Activated T-helper 1 cell treated with anti-CD3 and anti-CD28 coated beads, Interleukin-2, amount 50 U/mL, for 16 hours (primary cell): ENCODE data around the gene DOCK1.

Experiments used
- DNase-seq, 2 donors: peaks; one replicate each; pipeline ENCODE4 v3.0.0-alpha.2; 2020; ENCODE audit warnings: low read depth in 1 of 2, low spot score in 1 of 2

Gene DOCK1

DNA sequence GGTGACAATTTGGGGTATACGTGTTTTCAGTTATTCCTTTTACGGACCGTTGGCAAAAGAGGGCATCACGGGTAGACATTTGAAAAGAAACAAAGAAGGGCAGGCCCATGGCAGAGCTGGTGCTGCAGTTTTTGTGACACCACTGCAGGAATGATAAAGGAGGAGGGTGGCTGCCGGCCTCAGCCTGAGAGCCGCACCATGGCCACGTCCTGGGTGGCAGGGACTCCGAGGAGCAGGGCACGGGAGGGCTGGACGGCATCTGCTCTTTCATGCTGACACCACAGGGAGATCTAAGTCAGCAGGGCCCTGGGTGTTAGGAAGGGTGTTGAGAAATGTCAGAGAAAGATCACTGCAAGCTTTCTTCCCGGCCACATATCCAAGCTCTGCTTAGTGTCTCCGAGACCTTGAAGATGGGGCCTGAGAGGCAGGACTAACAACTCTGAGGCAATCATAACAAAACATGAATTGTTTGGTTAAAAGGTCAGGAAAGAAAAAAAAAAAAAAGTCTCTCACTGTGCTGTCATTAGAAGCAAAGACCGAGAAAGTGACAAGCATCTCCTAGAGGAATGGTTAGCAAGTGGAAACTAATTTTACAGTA, 254.5 kb downstream of the DOCK1 start:
- DNase-seq: no peak

DNA sequence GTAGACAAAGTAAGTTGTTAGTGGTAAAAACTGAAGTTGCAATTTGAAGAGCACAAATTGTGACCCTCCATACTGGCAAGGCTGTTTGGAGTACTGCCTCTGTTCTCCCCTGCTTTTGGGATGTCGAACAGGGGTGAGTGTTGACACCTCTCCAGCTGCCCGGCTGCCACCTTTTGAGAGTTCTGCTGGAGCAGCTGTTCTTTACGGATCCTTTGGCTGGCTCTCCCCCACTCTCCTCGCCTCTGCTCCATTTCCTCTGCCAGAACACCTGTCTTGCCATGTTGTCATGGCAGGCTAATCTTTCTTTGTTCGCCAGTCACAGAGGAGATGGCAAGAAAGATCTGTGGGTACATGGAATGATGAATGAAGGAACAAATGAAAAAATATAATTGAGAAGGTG, 256.3 kb downstream of the DOCK1 start:
- DNase-seq: no peak

DNA sequence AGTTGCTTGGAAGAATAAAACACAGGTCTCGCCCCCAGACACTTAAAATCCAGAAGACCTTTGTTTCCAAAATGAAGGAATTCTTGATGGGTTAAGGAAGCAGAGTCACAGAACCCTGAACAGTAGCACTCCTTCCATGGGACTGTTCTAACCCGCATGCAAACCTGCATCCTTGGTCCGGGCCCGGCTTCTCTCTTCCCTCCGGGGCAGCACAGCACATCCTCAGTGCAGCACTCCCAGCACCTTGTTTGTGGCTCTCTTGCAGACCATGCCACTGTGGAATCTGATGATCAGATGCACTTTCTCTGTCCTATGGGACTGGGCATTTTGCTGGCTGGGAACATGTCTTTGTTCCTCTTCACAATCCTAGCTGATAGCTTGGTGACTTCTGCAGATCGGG, 257.6 kb downstream of the DOCK1 start:
- DNase-seq: no peak

DNA sequence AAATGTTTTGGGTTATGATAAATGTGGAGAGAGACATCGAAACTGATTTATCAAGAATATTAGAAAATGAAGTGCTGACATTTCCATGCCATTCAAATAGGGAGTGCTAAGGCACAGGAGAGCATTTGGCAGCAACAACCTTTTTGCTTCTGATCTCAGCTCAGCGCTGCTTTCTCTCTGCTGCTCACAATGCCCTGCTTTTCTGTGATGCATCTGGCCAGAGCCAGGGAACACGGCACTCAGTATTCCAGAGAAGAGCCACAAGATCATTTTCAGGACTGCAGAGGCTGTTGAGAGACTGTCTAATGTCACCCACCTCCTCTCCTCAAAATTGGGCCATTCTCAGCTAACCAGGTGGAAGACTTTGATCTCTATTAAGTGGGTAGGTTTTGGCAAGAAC, 263.0 kb downstream of the DOCK1 start:
- no peak for DNase-seq

DNA sequence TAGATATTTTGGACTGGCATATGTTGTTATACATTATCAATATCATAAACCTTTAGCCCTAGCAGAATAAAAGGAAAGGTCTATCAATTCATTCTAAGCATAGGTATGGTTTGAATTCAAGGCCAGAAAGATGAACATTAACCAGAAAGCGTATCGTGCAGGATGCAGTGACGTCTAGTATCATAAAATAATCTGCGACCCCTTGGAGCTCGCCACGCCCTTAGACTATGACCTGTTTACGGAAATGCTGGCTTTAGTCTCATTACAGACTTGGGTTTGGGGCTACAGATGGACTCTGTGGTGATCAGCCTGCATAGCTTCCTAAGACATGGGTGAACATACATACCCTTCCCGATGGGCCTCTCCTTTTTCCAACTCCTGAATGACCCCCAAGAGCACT, 269.6 kb downstream of the DOCK1 start:
- no peak for DNase-seq

DNA sequence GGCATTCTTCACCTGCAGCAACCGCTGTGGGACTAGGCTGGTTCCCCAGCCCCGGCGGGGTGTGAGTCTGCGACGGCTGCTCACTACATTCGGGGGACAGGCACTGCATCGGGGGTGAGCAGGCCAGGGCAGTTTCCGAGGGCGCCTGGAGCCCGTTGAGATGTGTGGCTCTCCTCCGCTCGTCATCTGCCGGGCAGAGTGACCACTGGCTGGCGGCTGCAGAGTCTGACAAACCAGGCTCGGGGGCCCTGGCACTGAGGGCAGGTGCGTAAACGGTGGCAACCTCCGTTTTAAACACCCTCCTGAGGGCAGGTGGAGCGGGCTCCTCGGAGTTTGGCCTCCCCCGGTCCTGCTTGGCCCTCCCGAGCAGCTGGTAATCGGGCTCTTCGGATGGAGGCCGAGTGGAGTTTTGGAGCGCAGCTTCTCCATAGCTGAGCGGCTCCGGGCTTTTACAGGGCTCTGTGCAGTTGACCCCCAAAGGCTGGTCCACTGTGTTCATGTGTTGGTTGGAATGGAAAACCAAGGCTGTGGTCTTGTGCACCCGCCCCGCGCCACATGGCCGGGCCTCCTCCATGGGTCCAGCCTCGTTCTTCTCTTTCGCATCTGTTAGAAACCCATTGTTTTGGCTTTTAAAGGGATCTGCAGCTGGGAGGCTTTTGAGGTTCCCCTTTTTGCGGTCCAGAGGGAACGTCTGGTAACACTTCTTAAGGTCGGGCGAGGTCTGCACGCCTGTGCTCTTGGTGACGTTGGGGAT, 270.3 kb downstream of the DOCK1 start:
- no peak for DNase-seq

DNA sequence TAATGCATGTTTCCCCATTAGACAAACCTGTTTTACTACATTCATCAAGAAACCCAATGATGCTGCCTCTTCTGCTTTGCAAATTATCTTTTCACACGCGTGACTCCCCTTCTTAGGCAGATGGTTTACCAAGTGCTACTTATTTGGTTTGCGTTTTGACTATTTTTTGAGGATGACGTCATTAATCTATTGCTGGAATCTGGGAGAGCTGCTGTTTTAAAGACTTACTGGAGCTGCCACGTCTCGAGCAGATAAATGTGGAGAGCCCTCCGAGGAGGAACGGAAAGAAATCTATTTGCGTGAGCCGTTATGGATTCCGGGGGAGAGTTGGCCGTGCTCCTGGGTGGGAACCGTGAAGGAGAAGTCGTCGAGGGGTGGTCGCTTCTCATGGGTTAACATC, 271.4 kb downstream of the DOCK1 start:
- DNase-seq: no peak

DNA sequence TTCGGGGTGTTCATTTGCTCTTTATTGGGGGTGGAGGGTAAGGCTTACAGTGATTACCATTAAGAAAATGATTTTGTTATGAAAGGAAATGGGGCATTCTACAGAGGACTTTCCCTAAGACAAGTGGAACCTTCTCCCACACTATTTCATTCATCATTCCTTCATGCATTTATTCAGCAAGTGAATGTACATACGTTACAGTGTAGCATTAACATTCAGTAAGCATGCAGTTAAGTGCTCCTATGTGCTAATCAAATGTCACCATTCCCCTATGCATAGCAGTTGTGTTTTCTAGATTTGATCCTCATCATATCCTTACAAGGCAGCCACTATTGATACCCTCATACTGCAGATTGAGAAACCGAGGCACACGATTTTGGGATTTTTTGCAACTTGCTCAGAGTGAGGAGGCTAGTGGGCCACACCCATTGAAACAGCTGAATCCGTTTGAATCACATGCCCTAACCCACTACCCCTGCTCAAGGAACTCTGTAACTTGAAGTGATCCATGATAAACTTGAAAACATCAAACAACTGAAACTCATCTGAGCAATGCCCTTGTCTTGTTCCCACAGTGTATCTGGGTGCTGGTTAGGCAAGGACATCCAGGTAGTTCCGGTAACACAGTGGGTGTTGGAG, 274.5 kb downstream of the DOCK1 start:
- no peak for DNase-seq

DNA sequence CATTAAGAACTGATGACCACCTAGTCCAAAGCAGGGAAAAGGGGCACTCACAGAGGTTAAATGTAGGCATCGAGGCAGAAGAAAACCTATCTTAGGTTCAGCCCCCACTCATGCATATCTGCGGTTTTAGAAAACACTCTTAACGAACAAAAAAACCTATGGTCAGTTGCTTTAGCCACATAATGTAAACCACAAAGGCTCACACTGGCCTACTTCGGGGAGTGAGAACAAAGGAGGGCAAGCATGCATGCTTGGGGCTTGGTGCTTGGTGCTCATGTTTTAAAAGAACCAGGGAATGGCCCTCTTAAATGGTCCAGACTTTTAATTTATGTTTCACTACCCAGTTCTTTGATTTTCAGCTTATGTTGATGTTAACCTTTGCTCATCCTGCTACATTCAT, 276.9 kb downstream of the DOCK1 start:
- no peak for DNase-seq

DNA sequence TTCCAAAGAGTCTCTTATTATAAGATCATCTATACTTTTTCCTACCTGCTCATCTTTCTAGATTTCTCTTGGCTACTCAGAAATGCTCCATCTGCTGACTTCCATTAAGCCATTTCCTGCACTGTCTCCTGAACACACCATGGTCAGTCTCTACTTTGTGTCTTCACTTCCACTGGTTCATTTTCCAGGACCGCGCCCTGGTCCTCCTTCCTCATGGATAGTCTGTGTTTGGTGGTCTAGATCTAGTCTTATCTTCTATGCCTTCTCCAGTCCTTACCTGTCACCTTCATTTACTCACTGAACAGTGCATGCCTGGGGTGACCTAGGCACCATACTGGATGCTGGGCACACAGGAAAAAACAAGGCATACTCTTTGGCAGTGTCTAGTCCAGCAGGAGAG, 279.4 kb downstream of the DOCK1 start:
- no peak for DNase-seq

DNA sequence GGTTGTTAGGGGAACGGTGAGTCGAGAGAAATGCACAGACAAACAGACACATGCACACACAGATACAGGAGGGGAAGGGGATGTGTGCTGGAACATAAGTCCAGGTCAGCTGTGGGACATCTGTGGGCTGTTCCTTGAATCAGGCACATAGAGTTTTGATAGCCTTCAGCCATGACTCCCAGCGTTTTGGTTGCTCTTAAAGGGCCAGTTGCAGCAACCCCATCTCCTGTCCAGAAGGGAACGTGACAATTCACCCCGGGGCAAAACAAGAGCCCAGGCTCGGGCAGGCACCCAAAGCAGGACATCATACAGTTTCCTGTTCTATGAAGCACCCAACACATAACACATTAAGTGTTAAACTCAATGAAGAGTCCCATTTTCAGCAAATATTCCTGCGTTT, 281.6 kb downstream of the DOCK1 start:
- no peak for DNase-seq

DNA sequence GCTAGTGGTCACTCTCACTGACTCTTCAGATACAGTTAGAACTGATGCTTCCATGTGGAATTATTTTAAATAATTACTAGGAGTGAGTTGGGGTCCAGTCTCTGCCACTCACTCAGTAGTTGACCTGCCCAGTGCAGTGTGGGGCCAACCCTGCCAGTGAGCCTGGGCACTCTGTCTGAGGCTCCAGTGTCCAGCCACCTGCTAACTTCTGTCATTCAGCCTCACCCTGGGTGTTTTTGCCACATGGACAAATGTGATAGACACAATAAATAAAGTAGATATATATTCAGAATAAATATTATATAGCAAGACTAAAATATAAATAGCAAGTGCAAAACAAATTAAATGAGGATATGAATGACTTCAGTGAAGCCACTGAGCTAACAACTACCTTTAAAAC, 284.0 kb downstream of the DOCK1 start:
- DNase-seq: no peak

DNA sequence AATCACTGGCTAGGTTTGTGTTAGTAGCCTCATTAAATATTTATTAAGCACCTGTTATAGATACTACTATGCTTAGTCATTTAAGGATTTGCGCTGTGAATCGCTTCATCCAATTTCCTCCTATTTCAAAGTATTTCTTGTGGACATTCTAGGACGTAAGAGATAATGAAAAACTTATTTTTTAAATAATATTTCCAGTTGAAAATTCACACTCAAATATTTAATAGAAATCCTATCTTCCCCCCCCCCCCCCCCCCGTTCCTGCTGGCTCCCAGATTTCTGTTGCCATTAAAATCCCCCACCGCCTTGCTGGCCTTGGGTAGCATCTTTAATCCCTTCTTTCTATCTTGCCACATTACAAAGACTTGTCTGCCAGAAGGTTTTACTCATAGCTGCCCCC, 285.2 kb downstream of the DOCK1 start:
- DNase-seq: no peak

DNA sequence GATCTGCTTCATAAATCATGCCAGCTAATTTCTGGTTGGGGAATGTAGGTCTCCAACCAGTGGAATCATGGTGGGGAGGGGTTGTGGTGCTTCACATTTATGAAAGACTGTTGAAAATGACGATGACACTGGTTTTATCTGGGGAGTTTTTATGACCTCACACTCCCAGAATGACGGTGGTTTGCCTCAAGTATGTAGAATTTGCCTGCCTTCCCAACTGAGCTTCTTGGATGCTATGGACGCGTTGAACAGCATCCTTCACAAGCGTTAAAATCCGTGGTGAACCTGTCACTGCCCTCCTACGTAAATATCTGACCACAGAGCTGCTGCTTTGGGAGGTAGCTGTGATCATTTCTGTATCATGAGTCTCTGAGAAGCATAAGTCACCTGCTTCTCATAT, 287.9 kb downstream of the DOCK1 start:
- no peak for DNase-seq

DNA sequence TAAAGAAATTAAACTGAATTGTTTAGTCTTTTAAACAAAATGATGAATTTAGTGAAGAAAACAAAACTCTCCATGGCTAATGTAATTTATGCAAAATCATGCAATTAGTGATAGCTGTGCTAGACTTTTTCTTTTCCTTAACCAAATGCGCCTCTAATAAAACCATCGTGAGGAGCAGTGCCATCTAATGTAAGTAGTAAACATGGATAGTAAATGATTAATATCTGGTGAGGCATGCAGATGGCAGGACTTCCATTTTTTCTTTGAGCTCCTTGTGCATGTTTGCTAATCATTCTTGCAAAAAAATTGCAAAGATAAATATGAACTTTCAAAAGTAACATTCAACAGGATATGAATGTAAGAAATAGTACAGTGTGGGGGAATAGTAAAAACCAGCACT, 288.9 kb downstream of the DOCK1 start:
- no peak for DNase-seq

DNA sequence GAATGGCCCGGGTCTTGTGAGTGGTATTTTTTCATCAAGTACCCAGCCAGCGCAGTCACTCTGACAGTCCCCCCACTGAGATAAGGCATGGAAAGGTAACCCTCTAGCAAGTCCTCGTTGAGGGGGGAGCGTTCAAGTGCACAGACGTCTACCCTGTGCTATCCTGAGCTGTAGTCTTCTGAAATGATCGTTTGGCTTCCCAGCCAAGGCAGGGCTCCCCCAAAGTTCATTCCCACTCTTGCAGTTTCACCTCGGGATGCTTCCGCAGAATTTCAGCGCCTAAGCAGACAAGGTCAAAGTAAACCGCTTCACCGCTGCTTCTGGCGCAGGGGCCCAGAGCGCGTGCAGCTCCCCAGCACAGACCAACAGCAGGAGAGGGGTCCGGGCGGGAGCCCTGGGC, 289.4 kb downstream of the DOCK1 start:
- DNase-seq: no peak

DNA sequence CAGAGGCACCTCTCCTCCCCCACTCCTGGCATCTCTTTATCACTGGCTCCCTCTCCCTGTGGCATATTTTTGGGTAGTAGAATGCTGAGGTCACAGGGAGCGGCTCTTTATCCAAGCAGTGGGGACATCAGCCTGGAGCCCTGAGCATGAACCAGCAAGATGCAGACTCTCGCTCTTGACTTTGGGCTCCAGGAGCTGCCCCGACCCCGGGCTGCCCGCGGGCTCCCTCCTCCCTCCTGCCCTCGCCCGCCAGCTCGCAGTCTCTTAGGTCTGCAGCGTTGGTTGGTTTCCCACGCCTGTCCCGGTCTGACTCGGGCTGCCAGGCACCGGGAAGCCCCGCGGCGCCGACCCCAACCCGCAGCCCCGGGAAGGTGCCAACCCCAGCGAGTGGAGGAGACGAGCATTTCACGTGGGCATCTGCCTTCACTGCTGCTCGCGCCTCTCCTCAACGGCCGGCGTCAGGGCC, 289.8 kb downstream of the DOCK1 start:
- no peak for DNase-seq

DNA sequence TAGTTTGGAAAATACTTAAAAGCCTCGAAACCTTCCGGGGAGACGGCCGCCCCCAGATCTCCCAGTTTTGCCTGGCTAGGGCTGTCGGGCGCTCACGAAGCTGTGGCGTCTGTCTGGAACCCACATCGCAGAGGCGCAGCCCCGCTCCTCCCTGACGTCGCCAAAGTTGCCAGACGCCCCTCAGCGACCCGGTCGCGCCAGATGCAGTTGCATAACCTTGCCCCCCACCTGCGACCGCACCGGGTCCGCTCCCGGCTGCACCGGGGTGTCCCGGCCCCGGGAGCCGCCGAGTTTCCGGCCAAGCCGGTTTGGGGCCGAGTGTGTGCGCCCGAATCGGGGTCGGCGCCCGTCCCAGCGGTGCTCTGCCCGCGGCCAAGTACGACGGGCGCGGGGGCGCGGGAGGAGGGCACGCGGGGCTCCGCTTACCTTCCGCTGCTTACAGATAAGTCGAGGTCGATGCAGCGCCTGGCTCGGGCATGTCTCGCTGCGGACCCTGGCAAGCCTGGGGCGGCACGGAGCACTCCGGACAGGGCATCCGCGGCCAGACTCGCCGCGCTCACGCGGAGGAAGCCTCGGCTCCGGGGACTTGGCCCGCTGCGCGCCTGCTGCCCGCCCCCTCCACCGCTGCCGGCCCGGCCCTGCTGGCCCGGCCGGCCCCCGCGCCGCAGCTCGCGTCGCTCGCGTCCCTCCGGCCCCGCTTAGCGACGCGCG, 290.5 kb downstream of the DOCK1 start:
- DNase-seq: no peak

DNA sequence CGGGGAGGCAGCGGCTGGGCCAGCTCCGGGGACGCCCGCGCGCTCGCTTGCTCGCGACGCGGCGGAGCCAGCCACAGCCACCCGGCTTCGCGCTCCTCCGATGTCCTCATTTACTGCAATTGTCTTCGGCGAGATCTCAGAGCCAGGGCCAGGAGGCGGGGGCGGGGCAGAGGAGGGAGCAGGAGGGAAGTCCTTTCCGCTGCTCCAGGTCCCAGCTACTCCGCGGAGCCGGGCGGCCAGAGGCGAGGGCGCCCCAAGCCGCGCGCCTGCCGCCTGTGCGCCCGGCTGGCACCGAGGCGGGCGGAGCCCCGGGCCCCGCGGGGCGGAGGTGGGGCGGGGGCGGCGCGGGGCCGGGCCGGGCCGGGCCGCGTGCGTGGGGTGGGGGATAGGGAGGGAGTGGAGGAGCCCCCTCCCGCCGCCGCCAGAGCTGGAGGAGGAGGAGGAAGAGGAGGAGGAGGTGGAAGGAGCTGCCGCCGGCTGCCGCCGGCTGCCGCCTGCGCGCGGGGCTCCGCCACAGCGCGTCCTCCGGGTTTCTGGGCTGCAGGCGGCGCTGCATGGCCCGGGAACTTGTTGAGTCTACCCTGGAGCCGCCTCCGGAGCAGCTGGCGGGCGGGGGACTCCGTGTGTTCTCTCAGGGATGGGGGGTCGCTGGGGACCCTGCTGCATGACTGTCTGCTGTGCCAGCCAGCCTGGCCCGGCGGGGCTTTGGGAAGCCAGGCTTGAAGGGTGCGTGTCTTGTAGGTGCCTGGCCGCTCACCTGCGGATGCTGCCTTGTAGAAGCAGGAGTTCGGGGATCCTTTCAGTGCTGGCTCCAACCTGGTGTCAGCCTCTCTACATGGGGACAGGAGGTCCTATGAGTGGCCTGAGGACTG, 291.3 kb downstream of the DOCK1 start, which contains the start of gene INSYN2A:
Gene INSYN2A, minus strand, starts transcription at position 310 of the 872 bp plus-strand sequence. CDS start 20,196 bp downstream, outside the sequence.
- DNase-seq: no peak

DNA sequence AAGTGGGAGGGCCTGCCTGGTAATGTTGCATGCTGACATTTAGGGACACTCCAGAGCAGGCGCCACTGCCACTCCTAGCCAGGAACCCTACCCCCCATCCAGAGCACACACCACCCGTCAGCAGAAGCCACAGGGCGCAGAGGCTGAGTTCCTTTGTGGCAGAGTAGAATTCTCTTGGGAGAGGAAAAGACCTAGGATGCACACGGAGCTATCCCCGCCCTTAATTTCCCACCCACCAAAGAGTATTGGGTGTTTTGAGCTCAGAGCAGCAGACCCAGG, 291.9 kb downstream of the DOCK1 start:
- DNase-seq: no peak

DNA sequence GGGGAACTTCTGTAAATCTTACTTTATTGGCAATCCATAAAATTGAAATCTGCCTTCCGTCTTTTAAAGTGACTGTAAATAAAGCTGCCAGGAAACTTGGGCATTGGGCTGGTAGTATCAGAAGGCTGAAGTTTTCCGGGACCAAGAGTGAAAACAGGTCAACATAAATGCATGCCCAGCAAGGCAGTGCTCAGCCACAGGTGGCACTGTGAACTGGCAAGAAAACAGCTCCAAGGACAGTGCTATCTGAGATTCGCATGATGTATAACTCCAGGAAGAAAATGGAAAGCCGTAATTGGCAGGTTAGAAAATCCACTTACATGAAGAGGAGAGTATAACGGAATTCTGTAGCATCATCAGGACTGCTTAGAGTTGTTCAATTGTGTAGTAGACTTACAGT, 293.1 kb downstream of the DOCK1 start:
- DNase-seq: no peak
